ENCODE results near the gene HIP1.
"Not testable (repeated sequence)": the region's sequence is repeated elsewhere in the genome, so short reads cannot be mapped to it uniquely, and the experiment has no call there.

DNA sequence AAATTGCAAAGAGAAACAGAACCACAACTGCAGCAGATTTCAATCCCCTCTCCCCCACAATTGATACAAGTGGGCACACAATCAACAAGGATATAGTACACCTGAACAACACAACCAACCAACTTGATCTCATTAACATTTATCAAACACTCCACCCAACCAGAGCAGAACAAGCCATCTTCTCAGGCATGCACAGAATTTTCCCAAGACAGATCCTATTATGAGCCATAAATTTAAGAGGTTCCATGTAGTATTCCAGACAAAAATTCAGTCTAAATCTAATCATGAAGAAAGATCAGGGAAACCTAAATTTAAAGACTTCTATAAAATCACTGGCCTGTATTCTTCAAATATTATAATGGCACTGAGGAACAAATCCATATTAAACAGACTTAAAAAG is 217.0 kb downstream of the HIP1 start:
- TF ChIP-seq, protein P1, sequence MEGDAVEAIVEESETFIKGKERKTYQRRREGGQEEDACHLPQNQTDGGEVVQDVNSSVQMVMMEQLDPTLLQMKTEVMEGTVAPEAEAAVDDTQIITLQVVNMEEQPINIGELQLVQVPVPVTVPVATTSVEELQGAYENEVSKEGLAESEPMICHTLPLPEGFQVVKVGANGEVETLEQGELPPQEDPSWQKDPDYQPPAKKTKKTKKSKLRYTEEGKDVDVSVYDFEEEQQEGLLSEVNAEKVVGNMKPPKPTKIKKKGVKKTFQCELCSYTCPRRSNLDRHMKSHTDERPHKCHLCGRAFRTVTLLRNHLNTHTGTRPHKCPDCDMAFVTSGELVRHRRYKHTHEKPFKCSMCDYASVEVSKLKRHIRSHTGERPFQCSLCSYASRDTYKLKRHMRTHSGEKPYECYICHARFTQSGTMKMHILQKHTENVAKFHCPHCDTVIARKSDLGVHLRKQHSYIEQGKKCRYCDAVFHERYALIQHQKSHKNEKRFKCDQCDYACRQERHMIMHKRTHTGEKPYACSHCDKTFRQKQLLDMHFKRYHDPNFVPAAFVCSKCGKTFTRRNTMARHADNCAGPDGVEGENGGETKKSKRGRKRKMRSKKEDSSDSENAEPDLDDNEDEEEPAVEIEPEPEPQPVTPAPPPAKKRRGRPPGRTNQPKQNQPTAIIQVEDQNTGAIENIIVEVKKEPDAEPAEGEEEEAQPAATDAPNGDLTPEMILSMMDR (IDR thresholded peaks at IDR 0.05) = not testable (repeated sequence)
- not testable (repeated sequence) for TF ChIP-seq TEAD4 (IDR thresholded peaks at IDR 0.05; ENCODE audit: borderline replicate concordance, insufficient read depth)
